Measurements from ENCODE around the gene CMKLR1.

Gene CMKLR1

DNA sequence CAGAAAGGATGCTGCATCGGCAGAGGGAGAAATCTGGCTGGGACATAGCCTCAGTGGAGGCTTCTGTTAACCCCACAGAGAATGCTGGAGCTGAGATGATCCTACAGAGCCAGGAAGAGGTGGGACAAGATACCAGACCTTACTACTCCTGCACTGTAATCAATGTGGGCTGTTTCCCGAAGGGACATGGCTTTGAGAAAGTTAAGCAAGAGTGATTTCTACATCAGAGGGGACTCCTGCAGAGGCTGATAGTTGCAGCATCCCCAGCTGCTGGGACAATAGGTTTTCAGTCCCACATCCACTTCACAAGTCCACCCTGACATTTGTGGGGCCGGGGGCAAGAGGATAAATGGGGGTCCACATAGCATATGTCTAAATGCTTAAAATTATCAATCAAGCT, 22.5 kb upstream of the CMKLR1 start:
- no peak for DNase-seq (ENCODE audit: low read depth in 2 of 2)

DNA sequence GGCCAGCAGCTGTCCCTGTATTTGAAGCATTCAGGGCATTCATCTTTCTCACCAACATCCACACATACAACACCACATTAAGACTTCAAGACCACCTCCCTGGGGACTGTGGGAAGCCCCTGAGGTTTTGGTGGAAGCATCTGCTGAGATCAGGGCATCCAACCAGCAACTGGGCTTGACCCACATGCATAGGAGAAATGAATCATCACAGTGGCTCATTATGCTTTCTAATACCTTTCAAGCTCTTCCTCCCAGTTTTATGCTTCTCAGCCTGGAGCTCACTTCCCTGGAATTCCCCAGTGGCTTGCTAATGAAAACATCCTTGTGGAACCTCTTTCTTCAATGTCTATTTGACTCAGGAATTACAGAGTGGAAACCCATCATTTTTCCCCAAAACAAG, 21.4 kb upstream of the CMKLR1 start:
- no peak for DNase-seq (ENCODE audit: low read depth in 2 of 2)

DNA sequence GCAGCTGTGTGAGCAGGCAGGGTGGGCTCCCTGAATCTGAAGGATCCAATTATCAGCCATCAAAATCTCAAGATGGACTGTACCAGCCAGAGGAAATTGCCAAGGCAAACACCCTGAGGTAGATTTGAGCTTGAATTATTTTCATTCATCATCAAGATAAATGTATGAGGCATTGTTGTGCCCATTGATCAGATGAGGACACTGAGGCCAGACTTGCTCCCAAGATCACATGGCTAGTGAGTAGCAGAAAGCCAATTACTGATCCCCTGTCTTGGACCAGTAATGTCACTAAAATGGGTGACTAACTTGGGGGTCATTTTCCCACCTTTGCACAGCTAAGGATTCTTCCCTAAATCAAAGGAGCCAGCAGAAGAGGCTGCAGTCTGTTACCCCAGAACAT, 20.9 kb upstream of the CMKLR1 start:
- no peak for DNase-seq (ENCODE audit: low read depth in 2 of 2)

DNA sequence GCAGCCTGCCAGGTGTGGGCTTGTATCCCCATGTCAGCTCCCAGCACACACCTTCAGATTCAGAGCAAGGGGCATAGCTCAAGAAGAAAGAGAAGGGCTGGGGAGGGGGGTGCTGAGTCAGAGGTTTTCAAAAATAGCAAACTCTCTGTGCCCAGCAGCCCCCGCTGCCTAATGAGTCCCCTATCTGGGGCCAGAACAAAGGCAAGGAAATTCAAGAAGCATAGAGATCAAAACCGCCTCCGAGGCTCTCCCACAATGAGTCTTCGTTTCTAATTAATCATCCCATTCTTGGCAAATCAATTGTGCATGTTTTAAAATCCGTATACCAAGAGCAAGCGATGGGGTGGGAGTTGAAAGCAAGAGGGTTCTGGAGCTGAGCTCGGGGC, 19.5 kb upstream of the CMKLR1 start:
- no peak for DNase-seq (ENCODE audit: low read depth in 2 of 2)

DNA sequence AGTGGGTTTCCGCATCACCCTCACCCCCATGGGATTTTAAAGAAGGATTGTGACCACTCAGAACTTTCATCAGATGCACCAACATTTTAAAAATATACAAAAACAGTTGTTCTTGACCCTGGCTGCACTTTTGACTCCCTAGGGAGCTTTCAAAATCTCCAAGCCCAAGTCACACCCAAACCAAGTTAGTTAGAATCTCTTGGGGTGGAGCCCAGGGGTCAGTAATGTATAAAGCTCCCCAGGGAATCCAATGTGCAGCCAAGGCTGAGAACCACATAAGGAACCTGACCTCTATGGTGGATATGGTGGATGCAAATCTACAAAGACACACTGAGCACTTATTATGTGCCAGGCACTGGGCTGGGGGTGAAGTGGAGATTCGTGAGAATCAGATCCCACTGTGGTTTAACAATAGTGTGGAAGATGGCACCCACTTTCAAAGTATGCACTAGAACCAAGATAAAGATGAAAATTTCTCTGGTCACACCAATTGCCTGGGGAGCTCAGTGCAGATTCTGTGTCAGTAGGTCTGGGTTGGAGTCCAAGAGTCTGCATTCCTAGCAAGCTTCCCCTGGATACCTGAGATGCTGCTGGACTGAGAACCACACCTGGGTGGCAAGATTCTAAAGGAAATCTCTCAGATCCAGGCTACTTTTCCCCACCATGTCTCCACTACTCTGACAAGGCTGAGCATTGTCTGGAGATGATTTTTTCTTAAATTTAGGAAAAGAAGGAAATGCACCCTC, 18.9 kb upstream of the CMKLR1 start:
- no peak for DNase-seq (ENCODE audit: low read depth in 2 of 2)

DNA sequence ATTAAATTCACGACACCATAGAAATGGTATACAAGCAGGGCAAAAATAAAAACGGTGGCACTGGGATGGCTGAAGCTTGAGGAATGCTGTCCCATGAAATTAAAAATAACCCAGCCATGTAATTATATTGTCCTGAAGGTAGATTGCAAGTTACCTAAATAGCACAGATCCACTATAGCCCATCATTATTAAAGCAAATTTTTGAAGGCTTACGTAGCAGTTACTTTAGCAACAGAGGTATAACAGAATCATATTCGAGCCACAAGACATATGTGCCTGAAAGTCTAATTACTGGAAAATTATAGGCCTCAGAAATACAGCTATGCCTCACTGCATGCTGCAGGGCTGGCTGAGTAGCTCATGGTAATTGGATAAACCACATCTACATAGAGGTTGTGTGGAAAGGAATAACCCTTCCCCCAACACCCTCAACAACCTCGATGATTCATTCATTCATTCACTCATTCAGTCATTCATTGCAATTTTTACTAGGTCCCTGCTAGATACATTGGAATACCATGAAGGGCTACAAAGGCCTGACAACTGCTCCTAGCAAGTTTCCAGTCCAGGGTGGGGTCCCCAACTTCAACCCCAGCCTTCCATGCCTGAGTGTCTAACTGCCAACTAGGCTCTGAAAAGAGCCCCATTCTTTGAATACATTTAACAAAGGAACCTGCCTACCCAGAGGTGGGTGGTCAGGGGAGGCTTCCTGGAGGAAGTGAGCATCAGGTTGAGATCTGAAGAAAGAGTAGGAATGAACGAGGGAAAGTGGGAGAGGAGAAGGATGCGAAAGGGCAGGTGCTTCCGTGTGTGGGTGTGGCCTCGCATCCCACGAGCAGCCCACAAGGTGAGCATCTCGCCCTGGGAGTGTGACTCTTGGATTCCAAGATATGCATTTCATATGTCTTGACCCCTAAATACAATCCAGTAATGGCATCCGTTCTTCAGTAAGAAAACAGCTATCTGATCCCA, 18.0 kb upstream of the CMKLR1 start:
- DNase-seq (ENCODE audit: low read depth in 2 of 2) = no peak

DNA sequence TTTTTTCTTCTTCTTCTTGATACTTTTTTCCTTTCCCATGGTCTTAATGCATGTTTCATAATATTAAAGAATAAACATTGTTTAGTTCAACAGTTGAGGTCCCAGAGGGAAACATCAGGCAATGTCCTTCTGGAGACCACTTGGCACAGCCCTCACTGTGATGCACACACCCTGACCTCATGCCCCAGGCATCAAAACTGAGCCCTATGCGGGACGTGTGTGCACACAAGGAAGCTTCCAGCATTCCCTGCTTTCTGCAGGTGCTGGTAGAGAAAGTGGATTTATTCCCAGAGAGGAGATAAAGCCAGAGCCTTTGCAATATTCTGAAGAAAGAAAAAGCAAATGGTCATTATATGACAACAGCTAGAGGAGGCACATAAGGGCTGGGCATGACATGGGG, 16.0 kb upstream of the CMKLR1 start:
- no peak for DNase-seq (ENCODE audit: low read depth in 2 of 2)

DNA sequence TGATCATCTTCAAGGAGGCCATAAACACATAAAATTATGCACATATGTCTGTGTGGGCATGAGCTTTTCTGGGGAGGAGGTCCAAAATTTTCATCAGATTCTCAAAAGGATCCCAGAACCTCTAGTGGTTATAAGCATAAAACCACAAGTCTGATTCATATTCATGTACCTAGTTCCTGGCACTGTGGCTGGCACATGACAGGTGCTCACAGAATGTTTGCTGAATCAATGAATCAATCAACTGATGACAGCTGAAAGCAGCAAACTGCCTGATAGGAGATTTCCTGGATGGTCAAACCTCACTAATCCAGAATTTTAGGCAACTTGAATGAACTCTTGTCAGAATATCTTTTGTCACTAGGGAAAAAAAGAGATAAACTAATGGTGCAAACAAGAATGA, 13.5 kb upstream of the CMKLR1 start:
- no peak for DNase-seq (ENCODE audit: low read depth in 2 of 2)

DNA sequence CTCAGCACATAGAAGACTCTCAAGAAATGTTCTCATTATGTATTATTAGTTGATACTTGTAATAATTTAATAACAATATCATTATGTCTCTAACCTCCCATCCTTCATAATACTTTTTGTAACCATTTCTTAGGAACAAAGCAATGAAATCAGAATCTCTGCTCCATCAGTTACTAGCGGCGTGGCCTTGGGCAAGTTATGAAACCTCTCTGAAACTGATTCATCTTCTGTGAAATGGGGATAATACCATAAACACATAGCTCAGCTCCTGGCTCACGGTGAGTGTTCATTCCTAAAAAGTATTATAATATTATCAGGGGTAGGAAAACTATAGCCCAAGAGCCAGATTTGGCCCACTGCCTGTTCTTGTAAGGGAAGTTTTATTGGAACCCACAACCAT, 11.4 kb upstream of the CMKLR1 start:
- DNase-seq (ENCODE audit: low read depth in 2 of 2) = no peak

DNA sequence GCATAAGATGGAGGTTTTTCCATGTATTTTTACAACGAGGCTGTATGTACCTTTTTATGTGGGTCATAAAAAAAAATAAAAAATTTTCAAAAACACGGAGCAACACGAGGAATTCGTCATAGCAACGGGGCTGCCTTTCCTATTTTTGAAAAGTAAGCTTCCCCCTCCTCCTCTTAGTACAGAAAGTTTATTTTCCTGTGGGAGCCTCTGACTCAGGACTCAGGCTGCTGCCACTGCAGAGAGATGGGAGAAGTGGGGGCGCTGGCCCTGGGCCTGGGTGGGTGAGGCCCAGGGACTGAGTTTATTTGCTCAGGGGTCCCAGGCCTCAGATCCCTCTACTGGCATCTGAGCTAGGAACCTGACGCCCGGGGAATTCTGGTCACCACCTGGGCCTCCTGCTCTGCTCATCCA, 10.2 kb upstream of the CMKLR1 start:
- DNase-seq (ENCODE audit: low read depth in 2 of 2) = no peak

DNA sequence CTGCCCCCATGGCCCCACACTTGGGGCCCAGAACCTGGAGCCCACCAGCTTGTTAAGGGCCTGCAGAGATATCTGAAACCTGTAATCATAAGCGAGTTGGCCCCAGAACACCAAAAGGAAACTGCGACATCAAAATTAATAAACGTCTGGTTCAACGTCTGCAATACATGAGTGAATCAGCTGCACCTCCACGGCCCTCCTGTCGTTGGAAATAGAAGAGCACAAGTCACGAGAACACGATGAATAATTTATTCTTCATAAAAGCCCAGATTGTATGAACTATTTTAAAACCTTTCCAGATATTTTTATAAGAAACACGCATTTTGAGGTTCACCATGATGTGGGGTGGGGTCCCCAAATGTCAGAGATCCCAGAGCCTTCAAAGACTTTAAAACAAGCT, 9.7 kb upstream of the CMKLR1 start:
- DNase-seq (ENCODE audit: low read depth in 2 of 2) = no peak

DNA sequence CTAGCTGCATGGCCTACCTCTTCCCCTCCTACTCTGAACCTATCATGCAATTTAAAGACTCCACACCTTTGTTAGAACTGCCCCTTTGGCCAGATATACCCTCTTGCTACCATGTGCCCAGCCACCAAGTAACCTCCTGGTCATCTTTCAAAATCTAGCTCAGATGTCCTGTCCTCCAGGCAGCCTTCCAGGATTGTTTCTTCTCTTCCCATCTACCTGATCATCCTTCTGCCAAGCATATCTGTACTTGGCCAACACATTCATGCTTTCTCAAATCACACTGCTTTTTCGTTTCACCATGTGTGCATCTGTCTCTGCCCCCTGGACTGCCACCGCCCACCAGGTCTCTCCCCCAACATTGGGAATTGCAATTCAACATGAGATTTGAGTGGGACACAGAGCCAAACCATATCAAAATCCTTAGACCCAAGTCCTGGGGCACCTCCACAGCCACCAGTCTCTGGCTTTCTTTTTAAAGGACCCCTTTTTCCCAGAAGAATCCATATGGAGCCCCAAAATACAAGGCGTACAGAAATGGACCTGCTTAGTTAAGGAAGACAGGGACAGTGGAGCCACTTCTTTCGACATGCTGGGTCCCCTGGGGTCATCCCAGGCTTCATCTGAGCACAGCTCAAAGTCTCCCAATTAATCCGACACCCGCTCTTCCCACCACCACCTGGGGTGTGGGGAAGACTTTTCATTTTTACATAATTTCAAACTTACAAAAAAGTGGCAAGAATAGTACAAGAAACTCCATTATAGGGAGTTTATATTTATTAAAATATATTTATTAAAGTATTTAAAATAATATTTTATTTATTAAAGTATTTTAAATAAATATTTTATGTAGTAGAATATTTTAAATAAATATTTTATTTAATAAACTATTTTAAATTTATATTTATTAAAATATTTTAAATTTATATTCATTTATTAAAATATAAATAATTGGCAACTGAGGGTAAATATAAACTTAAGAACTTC, 7.9 kb upstream of the CMKLR1 start:
- no peak for DNase-seq (ENCODE audit: low read depth in 2 of 2)

DNA sequence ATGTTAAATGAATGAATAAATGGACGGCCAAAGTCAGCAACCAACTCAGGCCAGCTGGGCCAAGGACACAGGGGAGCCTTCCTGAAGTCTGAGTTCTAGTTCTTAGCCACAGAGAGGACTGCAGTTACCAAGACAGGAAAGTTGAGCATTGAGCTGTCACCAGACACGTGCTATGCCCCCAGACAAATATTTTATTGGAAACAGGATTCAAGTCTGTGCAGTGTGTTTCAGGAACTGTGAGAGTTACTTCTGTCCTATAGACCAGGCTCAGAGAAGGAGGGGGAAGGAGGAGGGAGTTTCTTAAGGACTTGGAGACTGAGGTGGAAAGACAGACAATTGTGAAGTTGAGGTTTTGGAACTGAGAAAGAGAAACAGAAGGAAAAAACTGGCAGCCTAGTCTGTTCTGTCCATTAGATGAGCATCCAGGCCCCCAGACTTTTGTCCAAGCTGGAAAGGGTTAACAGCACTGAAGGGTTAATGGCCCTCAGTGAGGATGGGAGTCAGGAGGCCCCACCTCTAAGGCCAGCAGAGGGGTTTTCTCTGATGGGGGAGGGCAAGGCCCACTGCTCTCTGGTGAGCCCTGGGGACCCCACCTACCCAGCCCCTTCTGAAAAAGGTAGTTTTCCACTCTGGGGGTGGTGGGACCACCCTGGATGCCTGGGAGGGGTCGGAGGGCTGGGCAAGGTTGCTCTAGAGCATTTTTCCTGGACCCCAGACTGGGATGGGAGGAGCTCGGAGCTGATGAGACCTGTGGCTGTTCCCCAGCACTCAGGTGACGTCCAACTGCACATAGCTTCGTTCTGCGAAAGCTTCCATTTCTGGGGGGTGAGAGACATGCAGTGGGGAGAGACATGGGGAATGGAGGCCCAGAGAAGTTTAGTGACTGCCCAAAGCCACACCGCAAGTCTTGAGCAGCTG, 6.9 kb upstream of the CMKLR1 start:
- no peak for DNase-seq (ENCODE audit: low read depth in 2 of 2)

DNA sequence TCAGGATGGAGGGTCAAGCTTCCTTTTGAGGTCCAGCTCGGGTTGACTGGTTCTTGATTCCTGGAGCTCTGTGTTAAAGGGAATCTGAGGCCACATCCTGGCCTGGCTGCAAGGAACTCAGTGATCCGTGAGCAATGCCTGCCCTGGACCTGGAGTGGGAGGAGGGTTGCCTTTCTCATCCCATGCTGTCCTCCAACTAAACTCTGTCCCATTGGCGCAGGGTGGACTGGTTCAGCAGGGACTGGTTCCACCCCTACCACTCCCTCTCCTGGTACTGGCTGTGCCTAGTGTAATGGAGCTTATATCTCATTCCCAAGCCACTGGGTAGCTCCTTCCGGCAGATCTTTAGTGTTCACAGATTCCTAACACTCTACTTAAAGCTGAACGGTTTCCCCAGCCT, 3.9 kb upstream of the CMKLR1 start:
- no peak for DNase-seq (ENCODE audit: low read depth in 2 of 2)

DNA sequence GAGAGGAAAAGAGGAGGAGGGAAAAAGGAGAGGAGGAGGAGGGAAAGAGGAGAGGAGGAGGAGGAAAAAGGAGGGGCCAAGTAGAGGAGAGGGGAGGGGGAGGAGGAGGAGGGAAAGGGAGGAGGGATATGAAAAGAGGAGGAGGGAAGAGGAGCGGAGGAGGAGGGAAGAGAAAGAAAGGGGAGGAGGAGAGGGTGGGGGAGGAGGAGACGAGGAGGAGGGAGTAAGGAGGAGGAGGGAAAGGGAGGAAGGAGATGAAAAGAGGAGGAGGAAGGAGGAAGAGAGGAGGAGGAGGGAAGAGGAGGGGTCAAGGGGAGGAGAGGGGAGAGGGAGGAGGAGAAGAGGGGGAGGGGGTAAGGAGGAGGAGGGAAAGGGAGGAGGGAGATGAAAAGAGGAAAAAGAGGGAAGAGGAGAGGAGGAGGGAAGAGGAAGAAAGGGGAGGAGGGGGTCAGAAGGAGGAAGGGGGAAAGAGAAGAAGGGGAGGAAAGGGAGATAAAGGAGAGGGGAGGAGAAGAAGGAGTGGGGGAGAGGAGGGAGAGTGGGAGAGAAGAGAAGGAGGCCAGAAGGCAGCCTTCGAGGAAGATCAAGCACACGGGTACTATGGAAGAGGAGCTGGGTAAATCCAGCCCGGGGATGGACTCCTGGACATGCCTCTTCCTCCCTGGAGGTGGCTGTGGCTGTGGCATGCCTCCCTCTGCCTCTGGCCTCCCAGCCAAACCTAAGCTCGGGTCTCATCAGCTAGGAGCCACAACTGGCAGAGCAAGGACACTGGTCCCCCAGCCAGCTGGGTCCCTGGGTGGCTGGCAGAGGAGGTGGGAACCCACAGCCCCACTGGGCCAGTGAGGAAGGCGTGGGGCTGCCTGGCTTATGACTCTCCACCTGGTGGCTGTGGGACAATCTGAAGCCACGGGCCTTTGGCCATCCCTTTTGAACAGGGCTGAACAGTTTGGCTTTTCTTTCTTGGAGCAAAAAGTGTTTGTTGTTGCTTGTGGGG, 3.0 kb upstream of the CMKLR1 start:
- no peak for DNase-seq (ENCODE audit: low read depth in 2 of 2)

DNA sequence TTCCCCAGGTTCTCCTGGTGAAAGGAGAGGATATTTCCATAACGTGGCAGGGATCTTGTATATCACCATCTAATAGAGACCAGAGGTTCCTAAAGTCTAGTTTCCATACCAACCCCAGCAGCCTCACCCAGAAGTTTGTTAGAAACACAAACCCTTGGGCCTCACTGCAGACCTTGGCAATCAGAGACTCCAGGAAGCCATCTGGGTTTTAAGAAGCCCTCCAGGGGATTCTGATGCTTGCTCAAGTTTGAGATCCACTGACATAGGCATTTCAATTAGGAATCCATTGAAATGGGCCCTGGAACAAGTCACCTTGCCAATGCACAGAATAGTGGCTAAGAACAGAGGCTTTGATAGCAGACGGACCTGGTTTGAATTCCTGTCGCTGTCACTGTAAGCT, 2.2 kb upstream of the CMKLR1 start:
- DNase-seq (ENCODE audit: low read depth in 2 of 2) = no peak

DNA sequence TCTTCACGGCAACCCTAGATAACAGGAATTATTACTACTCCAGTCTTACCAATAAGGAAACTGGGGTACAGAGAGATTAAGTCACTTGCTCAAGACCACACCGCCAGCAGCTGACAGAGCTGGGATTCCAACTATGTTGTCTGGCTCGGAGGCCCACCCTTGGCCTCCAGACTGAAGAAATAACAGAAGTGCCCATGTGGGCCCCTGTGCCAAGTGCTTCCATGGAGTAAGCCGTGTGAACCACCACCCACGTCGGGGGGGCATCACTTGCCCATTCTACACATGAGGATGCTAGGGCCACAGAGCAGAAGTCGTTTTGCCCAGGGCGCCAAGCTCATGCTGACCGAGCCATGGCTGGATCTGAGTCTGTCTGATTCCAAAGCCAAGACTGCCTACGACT, 926 bp upstream of the CMKLR1 start:
- DNase-seq (ENCODE audit: low read depth in 2 of 2) = no peak

DNA sequence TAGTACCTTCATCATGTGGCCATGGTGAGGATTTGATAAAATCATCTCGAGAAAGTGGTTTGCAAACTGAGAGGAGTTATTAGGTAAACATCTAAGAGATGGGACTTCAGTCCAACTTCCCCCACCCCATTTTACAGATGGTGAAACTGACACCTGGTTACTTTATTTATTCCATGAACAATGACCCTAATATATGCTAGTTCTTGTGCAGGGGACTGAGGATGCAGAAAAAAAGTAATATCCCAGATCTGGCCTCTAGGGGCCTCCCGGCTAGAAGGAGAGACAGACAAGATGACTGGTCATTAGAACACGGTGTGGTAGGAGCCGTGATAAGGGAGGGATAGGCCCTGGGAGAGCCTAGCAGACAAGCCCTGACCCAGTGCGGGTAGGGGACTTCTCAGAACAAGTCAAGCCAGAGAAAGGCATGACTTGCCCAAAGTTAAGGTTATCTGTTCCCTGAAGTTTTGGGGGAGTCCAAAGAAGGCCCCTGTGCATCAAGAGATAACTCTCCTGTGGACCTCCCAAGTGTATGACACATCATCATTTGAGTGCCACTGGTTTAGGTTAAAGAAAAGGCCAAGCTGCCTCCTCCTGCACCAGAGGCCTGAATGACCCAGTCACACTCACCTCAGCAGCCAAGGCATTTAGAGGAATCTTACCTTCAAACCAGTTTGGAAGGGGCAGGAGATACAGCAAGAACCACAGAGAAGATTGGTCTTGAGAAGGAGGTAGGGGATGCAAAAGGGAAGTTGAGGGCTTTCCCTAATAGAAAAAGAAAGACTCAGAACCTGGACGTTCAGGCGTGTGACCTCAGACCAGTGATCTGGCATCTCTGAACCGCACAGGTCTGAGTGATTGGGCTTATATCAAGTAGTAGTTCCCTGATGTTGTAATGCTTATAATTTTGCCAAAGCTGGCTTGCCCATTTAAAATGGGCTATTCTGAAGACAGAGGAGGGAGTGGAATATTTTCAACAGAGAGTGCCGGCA, 1.6 kb downstream of the CMKLR1 start:
- no peak for DNase-seq (ENCODE audit: low read depth in 2 of 2)
